Gastrocnemius medialis (tissue), 4 donors: ENCODE data around the gene PDCD2L.

Experiments used
- CTCF ChIP-seq, 5 experiments: fragments of 450-650 bp in 3 of 5; fragments of 200-600 bp in 2 of 5; sonication (generic) in 2 of 5; IDR thresholded peaks in 4 of 5; conservative IDR thresholded peaks in 1 of 5; 1 replicate in 4 of 5; 2 replicates in 1 of 5; pipeline ENCODE4 v1.5.1; 2016 to 2019; ENCODE audit warnings: antibody characterized with exemption in 5 of 5, mild to moderate bottlenecking in 3 of 5, moderate library complexity in 3 of 5
- POLR2A ChIP-seq, 2 donors: fragments of 450-650 bp; IDR thresholded peaks; one replicate each; pipeline ENCODE4 v1.6.1; 2017; ENCODE audit warnings: antibody characterized with exemption in 2 of 2, mild to moderate bottlenecking in 2 of 2, moderate library complexity in 2 of 2

- TF ChIP-seq CTCF (IDR thresholded peaks at IDR 0.05 in 4 of 5, conservative IDR thresholded peaks at IDR 0.05 in 1 of 5) (no peak), POLR2A (IDR thresholded peaks at IDR 0.05) (no peak)
Measured at GRCh38 chr19:34370983-34371382, 33.2 kb upstream of the PDCD2L start.
